Ammon's horn (tissue), 1 donor: ENCODE data around the gene SAMM50.
A peak's percentile ranks its signal among the peaks of the same experiment; 100 is the strongest.

Experiments
- DNase-seq: peaks from one replicate; pipeline ENCODE4 v3.0.0-alpha.2; 2016; ENCODE audit warnings: low spot score

Gene SAMM50

GRCh38 chr22:43955040-43955882 lies at the start of gene SAMM50:
Gene SAMM50 (plus strand): TSS chr22:43955442. CDS start chr22:43955578, 136 bp downstream.
- peak; percentile 97 for DNase-seq

- no peak for DNase-seq
These were observed 49.6 kb upstream of the SAMM50 start for GRCh38 chr22:43905681-43906080.

- no peak for DNase-seq
These were observed 45.5 kb upstream of the SAMM50 start for GRCh38 chr22:43909708-43910107.

- DNase-seq: no peak
These were observed 45.0 kb upstream of the SAMM50 start for GRCh38 chr22:43910178-43910695.

- DNase-seq: no peak
These were observed 43.9 kb upstream of the SAMM50 start for GRCh38 chr22:43911351-43911750.

- DNase-seq: no peak
These were observed 37.7 kb upstream of the SAMM50 start for GRCh38 chr22:43917521-43917920.

GRCh38 chr22:43919106-43919973 lies 35.9 kb upstream of the SAMM50 start:
- no peak for DNase-seq

GRCh38 chr22:43921370-43921769 lies 33.9 kb upstream of the SAMM50 start:
- peak; percentile 68 for DNase-seq

GRCh38 chr22:43922123-43922522 lies 33.1 kb upstream of the SAMM50 start:
- DNase-seq: no peak

- no peak for DNase-seq
These were observed 32.1 kb upstream of the SAMM50 start for GRCh38 chr22:43923191-43923590.

- DNase-seq: peak; percentile 95
These were observed 31.4 kb upstream of the SAMM50 start, which contains the start of gene PNPLA3 for GRCh38 chr22:43923631-43924464. Gene PNPLA3 (plus strand): TSS chr22:43923805. CDS start chr22:43923912, 107 bp downstream.

- no peak for DNase-seq
These were observed 30.4 kb upstream of the SAMM50 start for GRCh38 chr22:43924877-43925276.

GRCh38 chr22:43925433-43926348 lies 29.6 kb upstream of the SAMM50 start:
- peak; percentile 24 for DNase-seq

- no peak for DNase-seq
These were observed 28.9 kb upstream of the SAMM50 start for GRCh38 chr22:43926349-43926710.

GRCh38 chr22:43928468-43928867 lies 26.8 kb upstream of the SAMM50 start:
- peak; percentile 49 for DNase-seq

- DNase-seq: no peak
These were observed 26.3 kb upstream of the SAMM50 start for GRCh38 chr22:43928908-43929307.

- DNase-seq: no peak
These were observed 23.5 kb upstream of the SAMM50 start for GRCh38 chr22:43931771-43932170.

GRCh38 chr22:43941449-43941848 lies 13.8 kb upstream of the SAMM50 start:
- DNase-seq: no peak

GRCh38 chr22:43944670-43945430 lies 10.4 kb upstream of the SAMM50 start:
- no peak for DNase-seq
